Prostate gland (tissue), 2 donors: ENCODE measurements around the gene CEP70.

Experiments
- POLR2A ChIP-seq: fragments of 450-650 bp; IDR thresholded peaks from one replicate; pipeline ENCODE4 v1.6.1; 2016; ENCODE audit warnings: antibody characterized with exemption, mild to moderate bottlenecking
- POLR2AphosphoS5 ChIP-seq: sonication (generic); formaldehyde crosslinking; IDR thresholded peaks from one replicate; pipeline ENCODE4 v1.6.1; 2017; ENCODE audit warnings: antibody characterized with exemption
- TF ChIP-seq, protein P1 (sequence below), 4 experiments: fragments of 200-600 bp in 2 of 4; fragments of 450-650 bp in 2 of 4; sonication (generic) in 2 of 4; IDR thresholded peaks; 1 replicate in 3 of 4; 2 replicates in 1 of 4; pipeline ENCODE4 v1.5.1; 2016 to 2019; ENCODE audit warnings: antibody characterized with exemption in 4 of 4, mild to moderate bottlenecking in 2 of 4, moderate library complexity in 2 of 4

DNA sequence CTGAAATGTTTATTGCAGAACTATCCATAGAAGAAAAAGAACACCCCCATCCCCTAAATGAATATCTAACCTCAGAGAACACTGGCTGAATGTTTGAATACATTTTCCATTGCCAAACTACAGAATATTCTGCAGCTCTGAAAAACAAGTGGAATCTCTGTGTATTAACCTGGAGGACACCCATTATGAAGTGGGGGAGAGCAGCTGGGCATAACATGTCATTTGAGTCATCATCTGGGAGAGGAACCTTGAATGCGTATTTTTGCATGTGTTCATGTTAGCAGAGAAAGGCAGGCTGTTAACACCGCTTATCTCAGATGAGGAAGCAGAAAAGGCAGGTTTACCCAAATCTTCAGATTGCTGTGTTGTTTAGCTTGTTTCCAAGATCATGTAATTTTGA lies 128.1 kb downstream of the CEP70 start:
- TF ChIP-seq, protein P1, sequence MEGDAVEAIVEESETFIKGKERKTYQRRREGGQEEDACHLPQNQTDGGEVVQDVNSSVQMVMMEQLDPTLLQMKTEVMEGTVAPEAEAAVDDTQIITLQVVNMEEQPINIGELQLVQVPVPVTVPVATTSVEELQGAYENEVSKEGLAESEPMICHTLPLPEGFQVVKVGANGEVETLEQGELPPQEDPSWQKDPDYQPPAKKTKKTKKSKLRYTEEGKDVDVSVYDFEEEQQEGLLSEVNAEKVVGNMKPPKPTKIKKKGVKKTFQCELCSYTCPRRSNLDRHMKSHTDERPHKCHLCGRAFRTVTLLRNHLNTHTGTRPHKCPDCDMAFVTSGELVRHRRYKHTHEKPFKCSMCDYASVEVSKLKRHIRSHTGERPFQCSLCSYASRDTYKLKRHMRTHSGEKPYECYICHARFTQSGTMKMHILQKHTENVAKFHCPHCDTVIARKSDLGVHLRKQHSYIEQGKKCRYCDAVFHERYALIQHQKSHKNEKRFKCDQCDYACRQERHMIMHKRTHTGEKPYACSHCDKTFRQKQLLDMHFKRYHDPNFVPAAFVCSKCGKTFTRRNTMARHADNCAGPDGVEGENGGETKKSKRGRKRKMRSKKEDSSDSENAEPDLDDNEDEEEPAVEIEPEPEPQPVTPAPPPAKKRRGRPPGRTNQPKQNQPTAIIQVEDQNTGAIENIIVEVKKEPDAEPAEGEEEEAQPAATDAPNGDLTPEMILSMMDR (IDR thresholded peaks at IDR 0.05) = no peak
- TF ChIP-seq POLR2A (no peak), POLR2AphosphoS5 (no peak)
